Measurements from ENCODE around the gene RNF31.

DNA sequence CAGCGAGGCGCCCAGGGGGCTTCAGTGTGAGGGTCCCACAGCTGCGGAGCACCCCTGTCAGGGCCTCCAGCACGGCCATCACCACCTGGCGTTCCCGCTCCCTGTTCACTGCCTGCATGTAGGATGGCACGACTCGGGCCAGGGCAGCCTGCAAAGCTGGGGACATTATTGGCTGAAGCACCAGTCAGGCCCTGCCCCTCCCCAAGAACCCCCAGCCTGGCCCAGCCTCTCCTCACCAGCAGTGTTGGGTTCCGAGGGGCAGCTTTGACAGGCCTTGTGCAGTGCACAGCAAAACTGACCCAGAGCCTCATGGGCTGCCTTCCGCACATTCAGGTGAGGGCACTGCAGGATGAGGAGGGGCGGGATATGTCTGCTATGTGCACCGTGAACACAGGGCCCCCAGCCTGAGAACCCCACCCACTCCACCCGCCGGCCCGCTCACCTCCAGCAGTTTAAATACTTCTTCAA is 35.8 kb downstream of the RNF31 start:
- TF ChIP-seq, protein P1, sequence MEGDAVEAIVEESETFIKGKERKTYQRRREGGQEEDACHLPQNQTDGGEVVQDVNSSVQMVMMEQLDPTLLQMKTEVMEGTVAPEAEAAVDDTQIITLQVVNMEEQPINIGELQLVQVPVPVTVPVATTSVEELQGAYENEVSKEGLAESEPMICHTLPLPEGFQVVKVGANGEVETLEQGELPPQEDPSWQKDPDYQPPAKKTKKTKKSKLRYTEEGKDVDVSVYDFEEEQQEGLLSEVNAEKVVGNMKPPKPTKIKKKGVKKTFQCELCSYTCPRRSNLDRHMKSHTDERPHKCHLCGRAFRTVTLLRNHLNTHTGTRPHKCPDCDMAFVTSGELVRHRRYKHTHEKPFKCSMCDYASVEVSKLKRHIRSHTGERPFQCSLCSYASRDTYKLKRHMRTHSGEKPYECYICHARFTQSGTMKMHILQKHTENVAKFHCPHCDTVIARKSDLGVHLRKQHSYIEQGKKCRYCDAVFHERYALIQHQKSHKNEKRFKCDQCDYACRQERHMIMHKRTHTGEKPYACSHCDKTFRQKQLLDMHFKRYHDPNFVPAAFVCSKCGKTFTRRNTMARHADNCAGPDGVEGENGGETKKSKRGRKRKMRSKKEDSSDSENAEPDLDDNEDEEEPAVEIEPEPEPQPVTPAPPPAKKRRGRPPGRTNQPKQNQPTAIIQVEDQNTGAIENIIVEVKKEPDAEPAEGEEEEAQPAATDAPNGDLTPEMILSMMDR (IDR thresholded peaks at IDR 0.05), result no peak
- TF ChIP-seq POLR2AphosphoS5 (IDR thresholded peaks at IDR 0.05; ENCODE audit: low read depth, low read length) (no peak), REST (IDR thresholded peaks at IDR 0.05; ENCODE audit: insufficient read depth in 1 of 2, low read depth in 2 of 2, low read length in 1 of 2) (no peak), TCF7L2 (IDR thresholded peaks at IDR 0.05; ENCODE audit: low read depth, low read length) (no peak)
